ENCODE results near the gene GNA12.

GNA12 gene

GRCh38 chr7:2820508-2820934 is 23.6 kb downstream of the GNA12 start:
- in situ Hi-C loops (cut with MboI; ENCODE audit: low sequenced_read_pairs), result no loop called here

- in situ Hi-C loops (cut with MboI; ENCODE audit: low sequenced_read_pairs), result no loop called here
These were observed 24.1 kb downstream of the GNA12 start for GRCh38 chr7:2819954-2820397.

- in situ Hi-C loops (cut with MboI; ENCODE audit: low sequenced_read_pairs), result no loop called here
These were observed 24.8 kb downstream of the GNA12 start for GRCh38 chr7:2819161-2819953.

GRCh38 chr7:2818653-2819052 is 25.5 kb downstream of the GNA12 start:
- in situ Hi-C loops (cut with MboI; ENCODE audit: low sequenced_read_pairs), result no loop called here

- in situ Hi-C loops (cut with MboI; ENCODE audit: low sequenced_read_pairs), result no loop called here
These were observed 26.0 kb downstream of the GNA12 start for GRCh38 chr7:2818121-2818520.

- in situ Hi-C loops (cut with MboI; ENCODE audit: low sequenced_read_pairs), result no loop called here
These were observed 26.7 kb downstream of the GNA12 start for GRCh38 chr7:2817456-2817855.

- in situ Hi-C loops (cut with MboI; ENCODE audit: low sequenced_read_pairs), result no loop called here
These were observed 28.2 kb downstream of the GNA12 start for GRCh38 chr7:2815875-2816245.

GRCh38 chr7:2814946-2815874 is 28.9 kb downstream of the GNA12 start:
- in situ Hi-C loops (cut with MboI; ENCODE audit: low sequenced_read_pairs), result no loop called here

GRCh38 chr7:2814186-2814945 is 29.7 kb downstream of the GNA12 start:
- in situ Hi-C loops (cut with MboI; ENCODE audit: low sequenced_read_pairs), result no loop called here

GRCh38 chr7:2813350-2814185 is 30.5 kb downstream of the GNA12 start:
- in situ Hi-C loops (cut with MboI; ENCODE audit: low sequenced_read_pairs), result no loop called here

- in situ Hi-C loops (cut with MboI; ENCODE audit: low sequenced_read_pairs), result no loop called here
These were observed 31.3 kb downstream of the GNA12 start for GRCh38 chr7:2812831-2813230.

- in situ Hi-C loops (cut with MboI; ENCODE audit: low sequenced_read_pairs), result no loop called here
These were observed 32.0 kb downstream of the GNA12 start for GRCh38 chr7:2812114-2812487.

GRCh38 chr7:2811476-2812113 is 32.5 kb downstream of the GNA12 start:
- in situ Hi-C loops (cut with MboI; ENCODE audit: low sequenced_read_pairs), result no loop called here

GRCh38 chr7:2810682-2811415 is 33.3 kb downstream of the GNA12 start:
- in situ Hi-C loops (cut with MboI; ENCODE audit: low sequenced_read_pairs), result no loop called here

GRCh38 chr7:2809903-2810625 is 34.0 kb downstream of the GNA12 start:
- in situ Hi-C loops (cut with MboI; ENCODE audit: low sequenced_read_pairs), result no loop called here

- in situ Hi-C loops (cut with MboI; ENCODE audit: low sequenced_read_pairs), result no loop called here
These were observed 35.0 kb downstream of the GNA12 start for GRCh38 chr7:2808891-2809665.

- in situ Hi-C loops (cut with MboI; ENCODE audit: low sequenced_read_pairs), result no loop called here
These were observed 36.0 kb downstream of the GNA12 start for GRCh38 chr7:2807845-2808772.

All from HL-60/S4 treated with retinoic acid at 250 ng/mL for 4 days and 3 days (cell line).